ENCODE results near the gene CCK.

CCK gene

GRCh38 chr3:42225486-42226363 lies 40.3 kb downstream of the CCK start:
- DNase-seq (ENCODE audit: low spot score), result no peak

- DNase-seq (ENCODE audit: low spot score), result no peak
These were observed 41.1 kb downstream of the CCK start for GRCh38 chr3:42224658-42225421.

- no peak for DNase-seq (ENCODE audit: low spot score)
These were observed 41.8 kb downstream of the CCK start for GRCh38 chr3:42224178-42224577.

DNA sequence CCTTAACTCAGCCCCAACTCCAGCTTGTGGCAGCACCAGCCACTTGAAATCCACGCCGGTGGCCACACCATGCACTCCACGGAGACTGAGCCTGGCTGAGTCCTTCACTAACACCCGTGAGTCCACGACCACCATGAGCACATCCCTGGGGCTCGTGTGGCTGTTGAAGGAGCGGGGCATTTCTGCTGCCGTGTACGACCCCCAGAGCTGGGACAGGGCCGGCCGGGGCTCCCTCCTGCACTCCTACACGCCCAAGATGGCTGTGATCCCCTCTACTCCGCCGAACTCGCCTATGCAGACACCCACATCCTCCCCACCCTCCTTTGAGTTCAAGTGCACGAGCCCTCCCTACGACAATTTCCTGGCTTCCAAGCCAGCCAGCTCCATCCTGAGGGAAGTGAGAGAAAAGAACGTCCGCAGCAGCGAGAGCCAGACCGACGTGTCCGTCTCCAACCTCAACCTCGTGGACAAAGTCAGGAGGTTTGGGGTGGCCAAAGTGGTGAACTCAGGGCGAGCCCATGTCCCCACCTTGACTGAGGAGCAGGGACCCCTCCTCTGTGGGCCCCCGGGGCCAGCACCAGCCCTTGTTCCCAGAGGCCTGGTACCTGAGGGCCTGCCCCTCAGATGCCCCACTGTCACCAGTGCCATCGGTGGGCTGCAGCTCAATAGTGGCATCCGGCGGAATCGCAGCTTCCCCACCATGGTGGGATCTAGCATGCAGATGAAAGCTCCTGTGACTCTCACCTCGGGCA lies 42.9 kb downstream of the CCK start:
- DNase-seq (ENCODE audit: low spot score), result no peak

DNA sequence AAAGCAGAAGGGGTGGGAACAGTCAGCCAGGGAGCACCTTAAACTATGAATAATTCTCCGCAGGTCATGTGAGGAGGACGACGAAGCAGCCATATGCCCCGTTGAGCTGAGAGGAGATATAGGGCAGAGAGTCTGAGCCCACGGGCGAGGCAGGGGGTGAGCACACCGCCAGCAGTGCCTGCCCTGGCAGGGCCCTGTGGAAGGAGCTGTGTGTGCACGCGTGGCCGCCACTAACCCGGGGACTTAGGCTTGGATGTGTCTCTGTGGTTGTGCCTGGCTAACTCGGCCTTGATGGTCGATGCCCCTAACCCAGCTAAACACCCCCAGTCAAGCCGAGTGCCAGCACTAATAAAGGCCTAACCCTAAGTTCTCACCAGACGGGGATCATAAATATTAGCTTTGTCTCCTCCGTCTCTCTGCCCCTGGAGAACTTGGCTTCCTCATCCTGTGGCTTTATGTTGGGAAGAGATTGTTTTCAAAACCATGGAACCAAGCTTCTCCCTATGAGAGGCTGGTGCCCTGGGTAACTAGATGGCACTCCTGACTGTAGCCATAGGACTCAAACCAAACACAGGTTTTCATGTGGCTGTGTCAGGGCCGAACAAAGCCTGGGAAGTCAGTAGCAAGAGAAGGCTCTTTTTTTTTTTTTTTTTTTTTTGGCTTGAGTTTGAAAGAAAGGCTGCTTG lies 45.4 kb downstream of the CCK start:
- no peak for DNase-seq (ENCODE audit: low spot score)

- DNase-seq (ENCODE audit: low spot score), result peak; percentile 13
These were observed 49.1 kb downstream of the CCK start for GRCh38 chr3:42216931-42217333.

- DNase-seq (ENCODE audit: low spot score), result no peak
These were observed 49.7 kb downstream of the CCK start for GRCh38 chr3:42216302-42216701.

- no peak for DNase-seq (ENCODE audit: low spot score)
These were observed 51.3 kb downstream of the CCK start for GRCh38 chr3:42214565-42215283.

DNA sequence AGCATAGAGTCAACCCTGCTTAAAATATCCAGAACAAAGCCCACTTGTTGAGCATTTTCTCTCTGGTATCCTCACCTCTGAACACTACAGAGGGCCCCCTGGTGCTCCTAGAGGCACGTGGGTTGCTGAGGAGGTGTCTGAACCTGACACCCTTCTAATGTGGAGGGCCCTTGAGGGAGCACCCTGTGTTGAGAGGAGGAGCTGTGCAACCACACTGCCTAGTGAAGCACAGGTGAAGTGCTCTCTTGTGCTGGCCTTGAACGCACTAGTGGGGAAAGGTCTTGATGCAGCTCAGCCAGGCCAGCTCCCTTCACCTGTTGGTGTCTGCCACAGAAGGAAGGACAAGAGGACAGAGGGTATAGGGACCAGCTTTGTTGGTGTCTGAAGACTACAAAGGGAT lies 51.9 kb downstream of the CCK start:
- no peak for DNase-seq (ENCODE audit: low spot score)

GRCh38 chr3:42213417-42213816 lies 52.6 kb downstream of the CCK start:
- no peak for DNase-seq (ENCODE audit: low spot score)

- no peak for DNase-seq (ENCODE audit: low spot score)
These were observed 55.3 kb downstream of the CCK start for GRCh38 chr3:42210726-42211125.

GRCh38 chr3:42209917-42210316 lies 56.1 kb downstream of the CCK start:
- no peak for DNase-seq (ENCODE audit: low spot score)

All from CD4-positive, alpha-beta T cell treated with Interleukin-15 for 4 hours (primary cell).